GM12878 (cell line): ENCODE measurements around the gene IKZF5.

ENCODE experiments used
- BACH1 ChIP-seq: fragments of 450-650 bp; IDR thresholded peaks from 2 replicates; pipeline ENCODE4 v1.6.1; 2017; ENCODE audit warnings: mild to moderate bottlenecking, borderline replicate concordance
- EED ChIP-seq: sonication (generic); IDR thresholded peaks from 2 replicates; pipeline ENCODE4 v1.6.1; 2016; ENCODE audit warnings: antibody characterized with exemption, low read depth
- KDM1A ChIP-seq: fragments of 200-600 bp; sonication (generic); IDR thresholded peaks from 2 replicates; pipeline ENCODE4 v1.6.1; 2016; ENCODE audit warnings: borderline replicate concordance
- POLR2A ChIP-seq: IDR thresholded peaks from 2 replicates; pipeline ENCODE4 v1.6.1; 2011; ENCODE audit warnings: low read depth, mild to moderate bottlenecking, low read length
- SMC3 ChIP-seq: IDR thresholded peaks from 2 replicates; pipeline ENCODE4 v1.6.1; 2011; ENCODE audit warnings: low read length, improper control_type of control experiment, borderline replicate concordance
- TF ChIP-seq, protein P1 (sequence below), 3 experiments: IDR thresholded peaks in 2 of 3; conservative IDR thresholded peaks in 1 of 3; 2 replicates each; pipeline ENCODE4 v1.5.1; 2011; ENCODE audit warnings: low read depth in 3 of 3, low read length in 3 of 3, mild to moderate bottlenecking in 3 of 3, control low read depth in 2 of 3, moderate library complexity in 2 of 3, inconsistent platforms in 1 of 3, mixed read lengths in 1 of 3; ENCODE audit not compliant: control insufficient read depth in 2 of 3, insufficient read depth in 1 of 3; ENCODE audit errors: extremely low read depth in 1 of 3
- TF ChIP-seq, protein P2 (sequence below): fragments of 450-650 bp; IDR thresholded peaks from 2 replicates; pipeline ENCODE4 v1.6.1; 2017; ENCODE audit warnings: mild to moderate bottlenecking

- TF ChIP-seq POLR2A (no peak), SMC3 (no peak), EED (no peak), BACH1 (no peak), KDM1A (no peak)
- TF ChIP-seq, protein P1, sequence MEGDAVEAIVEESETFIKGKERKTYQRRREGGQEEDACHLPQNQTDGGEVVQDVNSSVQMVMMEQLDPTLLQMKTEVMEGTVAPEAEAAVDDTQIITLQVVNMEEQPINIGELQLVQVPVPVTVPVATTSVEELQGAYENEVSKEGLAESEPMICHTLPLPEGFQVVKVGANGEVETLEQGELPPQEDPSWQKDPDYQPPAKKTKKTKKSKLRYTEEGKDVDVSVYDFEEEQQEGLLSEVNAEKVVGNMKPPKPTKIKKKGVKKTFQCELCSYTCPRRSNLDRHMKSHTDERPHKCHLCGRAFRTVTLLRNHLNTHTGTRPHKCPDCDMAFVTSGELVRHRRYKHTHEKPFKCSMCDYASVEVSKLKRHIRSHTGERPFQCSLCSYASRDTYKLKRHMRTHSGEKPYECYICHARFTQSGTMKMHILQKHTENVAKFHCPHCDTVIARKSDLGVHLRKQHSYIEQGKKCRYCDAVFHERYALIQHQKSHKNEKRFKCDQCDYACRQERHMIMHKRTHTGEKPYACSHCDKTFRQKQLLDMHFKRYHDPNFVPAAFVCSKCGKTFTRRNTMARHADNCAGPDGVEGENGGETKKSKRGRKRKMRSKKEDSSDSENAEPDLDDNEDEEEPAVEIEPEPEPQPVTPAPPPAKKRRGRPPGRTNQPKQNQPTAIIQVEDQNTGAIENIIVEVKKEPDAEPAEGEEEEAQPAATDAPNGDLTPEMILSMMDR (IDR thresholded peaks at IDR 0.05 in 2 of 3, conservative IDR thresholded peaks at IDR 0.05 in 1 of 3; ENCODE audit: control insufficient read depth in 2 of 3, extremely low read depth in 1 of 3, insufficient read depth in 1 of 3, low read depth in 3 of 3, low read length in 3 of 3), result no peak
- TF ChIP-seq, protein P2, sequence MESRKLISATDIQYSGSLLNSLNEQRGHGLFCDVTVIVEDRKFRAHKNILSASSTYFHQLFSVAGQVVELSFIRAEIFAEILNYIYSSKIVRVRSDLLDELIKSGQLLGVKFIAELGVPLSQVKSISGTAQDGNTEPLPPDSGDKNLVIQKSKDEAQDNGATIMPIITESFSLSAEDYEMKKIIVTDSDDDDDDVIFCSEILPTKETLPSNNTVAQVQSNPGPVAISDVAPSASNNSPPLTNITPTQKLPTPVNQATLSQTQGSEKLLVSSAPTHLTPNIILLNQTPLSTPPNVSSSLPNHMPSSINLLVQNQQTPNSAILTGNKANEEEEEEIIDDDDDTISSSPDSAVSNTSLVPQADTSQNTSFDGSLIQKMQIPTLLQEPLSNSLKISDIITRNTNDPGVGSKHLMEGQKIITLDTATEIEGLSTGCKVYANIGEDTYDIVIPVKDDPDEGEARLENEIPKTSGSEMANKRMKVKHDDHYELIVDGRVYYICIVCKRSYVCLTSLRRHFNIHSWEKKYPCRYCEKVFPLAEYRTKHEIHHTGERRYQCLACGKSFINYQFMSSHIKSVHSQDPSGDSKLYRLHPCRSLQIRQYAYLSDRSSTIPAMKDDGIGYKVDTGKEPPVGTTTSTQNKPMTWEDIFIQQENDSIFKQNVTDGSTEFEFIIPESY, result no peak
Observed at GRCh38 chr10:122984708-122985107, 23.9 kb downstream of the IKZF5 start.
